ENCODE data around the gene COG8.

GRCh38 chr16:69386596-69386995, 47.2 kb upstream of the COG8 start:
- TF ChIP-seq CTCF (IDR thresholded peaks at IDR 0.05; ENCODE audit: extremely low read depth in 1 of 2, insufficient read depth in 1 of 2, low read depth in 1 of 2, low read length in 2 of 2): no peak
- TF ChIP-seq JUN (IDR thresholded peaks at IDR 0.05; ENCODE audit: borderline replicate concordance, insufficient read depth, insufficient read length, low read depth): no peak
- no peak for TF ChIP-seq POLR2A (IDR thresholded peaks at IDR 0.05; ENCODE audit: low read depth, low read length)
- no peak for TF ChIP-seq POLR2AphosphoS5 (IDR thresholded peaks at IDR 0.05; ENCODE audit: insufficient read depth, low read depth, low read length)
- no peak for TF ChIP-seq EZH2 (IDR thresholded peaks at IDR 0.05; ENCODE audit: borderline replicate concordance, low read depth, low read length, severe bottlenecking)
- no peak for TF ChIP-seq GATA2 (IDR thresholded peaks at IDR 0.05; ENCODE audit: insufficient read depth, insufficient read length, low read depth, low read length)
- TF ChIP-seq MAX (IDR thresholded peaks at IDR 0.05; ENCODE audit: insufficient read depth, insufficient read length): no peak
- no peak for TF ChIP-seq MYC (IDR thresholded peaks at IDR 0.05; ENCODE audit: low read depth, low read length)
- TF ChIP-seq FOS (IDR thresholded peaks at IDR 0.05; ENCODE audit: borderline replicate concordance, insufficient read depth, low read length): no peak

All from endothelial cell of umbilical vein (primary cell).